ENCODE results near the gene TSPO. TPM values are rescaled to one million over a fixed set of nuclear protein-coding genes. Genes with fewer than 3 reads are reported as not detected.

The TSPO gene
- total RNA-seq, 2 experiments from 2014 or later, result 131 to 143 TPM

DNA sequence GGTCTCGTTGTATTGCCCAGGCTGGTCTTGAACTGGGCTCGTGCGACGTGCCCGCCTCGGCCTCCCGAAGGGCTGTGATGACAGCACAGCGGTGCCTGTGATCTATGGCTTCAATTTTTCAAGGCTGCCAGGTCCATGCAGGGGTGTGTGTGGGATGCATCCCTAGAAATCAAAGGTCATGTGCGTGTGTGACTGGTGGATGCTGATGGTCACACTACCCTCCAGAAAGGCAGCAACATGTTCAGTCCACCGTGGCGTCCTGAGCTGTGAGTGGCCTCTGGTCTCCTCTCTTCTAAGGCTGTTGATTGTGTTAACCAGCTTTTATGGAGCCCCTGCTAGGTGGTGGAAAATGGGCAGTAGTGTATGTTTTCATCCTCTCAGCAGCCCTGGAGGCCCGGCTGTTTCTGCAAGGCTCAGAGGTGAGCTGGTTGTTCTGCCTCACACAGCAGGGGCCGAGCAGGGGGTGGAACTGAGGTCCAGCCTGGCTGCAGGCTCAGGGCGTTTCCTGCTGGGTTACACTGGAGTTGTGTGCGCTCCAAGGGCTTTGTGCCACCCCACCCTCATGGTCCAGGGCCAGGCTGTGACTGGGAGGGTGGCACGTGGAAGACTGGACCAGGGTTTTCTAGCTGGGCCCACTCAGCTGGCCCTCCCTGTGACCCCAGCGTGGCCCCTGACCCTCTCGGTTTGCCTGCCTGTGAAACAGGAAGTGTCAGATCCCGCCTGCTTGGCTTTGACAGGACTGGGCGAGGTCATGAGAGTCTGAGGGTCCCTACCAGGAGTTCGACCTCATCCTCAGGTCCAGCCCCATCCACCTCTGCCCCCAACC, 33.1 kb upstream of the TSPO start:
- Mint-ChIP-seq H3K36me3 (no peaks in the 10 kb centered on the region), H3K27me3 (no peaks in the 10 kb centered on the region), H3K9me3 (no peaks in the 10 kb centered on the region), H3K4me3 (no peak overlapping the region), H3K4me1 (ENCODE audit: low read depth) (peaks cover 7% of the 10 kb centered on the region), H3K27ac (no peak overlapping the region)
- intact Hi-C loops (cut with micrococcal nuclease), result no loop called here
- ChIA-PET CTCF (no interaction called here), POLR2A (no interaction called here)
- no peak for DNase-seq

GRCh38 chr22:43118953-43119458, 32.4 kb upstream of the TSPO start:
- H3K4me3 Mint-ChIP-seq, result no peak overlapping the region
- POLR2A ChIA-PET, result no interaction called here
- intact Hi-C loops (cut with micrococcal nuclease), result no loop called here
- H3K9me3 Mint-ChIP-seq, result no peaks in the 10 kb centered on the region
- CTCF ChIA-PET, result no interaction called here
- no peak for DNase-seq
- no peak overlapping the region for H3K27ac Mint-ChIP-seq
- no peaks in the 10 kb centered on the region for H3K36me3 Mint-ChIP-seq
- H3K27me3 Mint-ChIP-seq, result no peaks in the 10 kb centered on the region
- H3K4me1 Mint-ChIP-seq (ENCODE audit: low read depth), result peaks cover 7% of the 10 kb centered on the region

DNA sequence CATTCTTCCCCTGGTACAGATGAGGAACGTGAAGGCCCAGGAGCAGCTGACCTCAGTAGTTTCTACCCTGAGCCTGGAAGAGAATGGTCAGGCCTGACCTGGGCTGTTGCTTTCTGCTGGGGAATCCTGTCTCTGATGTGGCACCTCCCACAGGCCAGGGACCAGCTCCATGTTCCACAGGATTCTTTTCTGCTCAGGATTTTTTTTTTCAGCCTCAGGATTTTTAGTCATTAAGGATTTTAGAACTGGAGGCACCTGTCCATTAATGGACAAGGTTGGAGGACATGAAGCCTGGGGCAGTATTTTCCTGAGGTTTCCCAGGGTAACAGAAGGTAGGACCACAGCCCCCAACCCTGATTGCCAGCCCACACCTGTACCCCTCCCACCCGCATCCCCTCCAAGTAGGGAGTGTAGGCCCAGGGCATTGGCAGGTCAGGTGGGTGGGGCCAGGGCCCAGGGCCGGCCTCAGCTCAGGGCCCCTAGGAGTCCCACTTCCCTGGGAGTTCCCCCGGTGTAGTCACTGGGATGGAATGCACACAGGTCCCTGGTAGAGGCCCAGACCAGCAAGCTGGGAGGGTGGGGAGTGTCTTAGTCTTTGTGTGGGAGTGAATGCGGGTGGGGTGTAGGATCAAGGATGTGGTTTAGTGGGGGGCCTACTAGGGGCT, 24.7 kb upstream of the TSPO start:
- H3K9me3 Mint-ChIP-seq, result no peaks in the 10 kb centered on the region
- H3K4me3 Mint-ChIP-seq, result no peak overlapping the region
- no peaks in the 10 kb centered on the region for H3K4me1 Mint-ChIP-seq (ENCODE audit: low read depth)
- no peaks in the 10 kb centered on the region for H3K27me3 Mint-ChIP-seq
- CTCF ChIA-PET, result no interaction called here
- no peak for DNase-seq
- POLR2A ChIA-PET, result no interaction called here
- no peak overlapping the region for H3K27ac Mint-ChIP-seq
- H3K36me3 Mint-ChIP-seq, result no peaks in the 10 kb centered on the region
- intact Hi-C loops (cut with micrococcal nuclease), result no loop called here

GRCh38 chr22:43127166-43127908, 24.0 kb upstream of the TSPO start:
- no peaks in the 10 kb centered on the region for H3K36me3 Mint-ChIP-seq
- POLR2A ChIA-PET, result no interaction called here
- CTCF ChIA-PET, result interaction anchor here (1.2 kb wide), 1 partner anchor 9 kb away, joined by 3 read pairs; no protein-coding TSS in a partner anchor

DNA sequence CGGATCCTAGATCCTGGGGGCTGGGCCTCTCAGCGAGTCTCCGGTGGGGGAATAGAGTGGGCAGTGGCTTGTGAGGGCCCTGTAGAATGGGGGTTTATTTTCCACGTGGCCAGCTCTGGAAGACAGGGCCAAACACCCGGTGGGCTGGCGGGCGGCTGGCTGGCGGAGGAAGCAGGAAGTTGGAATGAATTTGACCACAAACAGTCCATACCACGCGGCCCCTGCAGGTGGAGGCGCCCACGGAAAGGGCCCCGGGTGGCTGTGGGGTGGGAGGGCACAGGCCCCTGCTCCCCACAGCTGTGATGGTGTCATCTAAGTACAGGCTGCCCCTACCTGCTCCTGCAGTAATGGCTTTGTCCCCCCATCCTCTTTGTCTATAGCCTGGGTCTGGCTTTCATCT, 23.2 kb upstream of the TSPO start:
- CTCF ChIA-PET, result interaction anchor here (1.2 kb wide), 1 partner anchor 8 kb away, joined by 3 read pairs; no protein-coding TSS in a partner anchor
- H3K27me3 Mint-ChIP-seq, result no peaks in the 10 kb centered on the region

More at GRCh38 chr22:43127166-43127908, 24.0 kb upstream of the TSPO start:
- DNase-seq, result no peak
- no peak overlapping the region for H3K27ac Mint-ChIP-seq
- no peak overlapping the region for H3K4me3 Mint-ChIP-seq
- H3K27me3 Mint-ChIP-seq, result no peaks in the 10 kb centered on the region
- intact Hi-C loops (cut with micrococcal nuclease), result no loop called here
- no peaks in the 10 kb centered on the region for H3K9me3 Mint-ChIP-seq
- no peaks in the 10 kb centered on the region for H3K4me1 Mint-ChIP-seq (ENCODE audit: low read depth)

GRCh38 chr22:43128928-43129424, 22.4 kb upstream of the TSPO start:
- ChIA-PET CTCF (no interaction called here), POLR2A (no interaction called here)
- intact Hi-C loops (cut with micrococcal nuclease), result no loop called here
- no peak for DNase-seq
- Mint-ChIP-seq H3K36me3 (peaks cover 2% of the 10 kb centered on the region), H3K27me3 (no peaks in the 10 kb centered on the region), H3K4me3 (no peak overlapping the region), H3K9me3 (no peaks in the 10 kb centered on the region), H3K4me1 (ENCODE audit: low read depth) (no peaks in the 10 kb centered on the region), H3K27ac (no peak overlapping the region)

More for the DNA sequence above, 23.2 kb upstream of the TSPO start:
- intact Hi-C loops (cut with micrococcal nuclease), result no loop called here
- Mint-ChIP-seq H3K4me3 (no peak overlapping the region), H3K27ac (no peak overlapping the region), H3K36me3 (no peaks in the 10 kb centered on the region), H3K9me3 (no peaks in the 10 kb centered on the region), H3K4me1 (ENCODE audit: low read depth) (no peaks in the 10 kb centered on the region)
- no peak for DNase-seq
- POLR2A ChIA-PET, result no interaction called here

DNA sequence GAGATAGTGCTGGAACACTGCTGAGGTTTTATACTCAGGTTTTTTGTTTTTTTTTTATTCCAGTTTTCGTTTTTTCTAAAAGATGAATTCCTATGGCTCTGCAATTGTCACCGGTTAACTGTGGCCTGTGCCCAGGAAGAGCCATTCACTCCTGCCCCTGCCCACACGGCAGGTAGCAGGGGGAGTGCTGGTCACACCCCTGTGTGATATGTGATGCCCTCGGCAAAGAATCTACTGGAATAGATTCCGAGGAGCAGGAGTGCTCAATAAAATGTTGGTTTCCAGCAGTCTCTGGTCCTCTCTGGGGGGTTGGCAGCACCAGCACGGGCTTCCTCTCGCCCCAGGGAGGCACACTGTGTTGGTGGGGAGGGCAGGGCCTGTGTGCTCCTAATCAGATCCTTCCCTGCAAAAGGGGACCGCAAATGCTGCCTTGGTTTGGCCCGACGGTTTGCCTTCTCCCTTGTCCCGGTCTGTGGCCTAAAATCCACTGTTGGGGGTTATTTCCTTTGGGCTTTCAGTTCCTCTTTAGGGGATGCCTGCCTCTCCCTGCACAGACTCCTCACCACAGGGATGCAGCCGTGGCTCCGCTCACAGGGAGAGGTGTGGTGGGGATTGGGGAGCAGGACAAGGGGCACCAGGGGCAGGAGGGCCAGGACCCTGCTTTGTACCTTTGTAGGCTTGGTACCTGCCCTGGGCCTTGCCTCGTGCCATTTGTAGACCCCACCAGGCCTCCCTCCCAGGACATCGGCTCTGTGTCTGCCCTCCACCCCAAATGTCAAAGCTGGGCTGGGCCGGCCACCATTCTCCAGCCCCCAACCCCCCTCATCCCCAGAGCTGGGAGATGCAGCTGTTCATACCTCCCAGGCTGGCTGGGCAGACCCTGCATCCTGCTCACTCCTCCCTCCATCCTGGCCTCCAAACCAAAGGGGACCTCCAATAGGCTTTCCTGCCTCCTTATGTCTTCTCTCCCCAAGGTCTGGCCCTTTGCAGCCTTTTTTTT, 21.6 kb upstream of the TSPO start:
- CTCF ChIA-PET, result no interaction called here
- POLR2A ChIA-PET, result no interaction called here
- no peaks in the 10 kb centered on the region for H3K27me3 Mint-ChIP-seq
- H3K4me1 Mint-ChIP-seq (ENCODE audit: low read depth), result no peaks in the 10 kb centered on the region
- no peak for DNase-seq
- intact Hi-C loops (cut with micrococcal nuclease), result no loop called here
- no peaks in the 10 kb centered on the region for H3K9me3 Mint-ChIP-seq
- H3K4me3 Mint-ChIP-seq, result no peak overlapping the region
- no peak overlapping the region for H3K27ac Mint-ChIP-seq
- peaks cover 5% of the 10 kb centered on the region for H3K36me3 Mint-ChIP-seq

- H3K9me3 Mint-ChIP-seq, result no peaks in the 10 kb centered on the region
- CTCF ChIA-PET, result no interaction called here
- POLR2A ChIA-PET, result interaction anchor here (0.5 kb wide), 1 partner anchor 65 kb away, joined by 3 read pairs; no protein-coding TSS in a partner anchor
- H3K4me1 Mint-ChIP-seq (ENCODE audit: low read depth), result no peaks in the 10 kb centered on the region
- DNase-seq, result no peak
- intact Hi-C loops (cut with micrococcal nuclease), result no loop called here
- H3K27ac Mint-ChIP-seq, result no peak overlapping the region
- no peaks in the 10 kb centered on the region for H3K27me3 Mint-ChIP-seq
- no peak overlapping the region for H3K4me3 Mint-ChIP-seq
- H3K36me3 Mint-ChIP-seq, result peaks cover 11% of the 10 kb centered on the region
Observed at GRCh38 chr22:43131773-43132501, 19.4 kb upstream of the TSPO start.

DNA sequence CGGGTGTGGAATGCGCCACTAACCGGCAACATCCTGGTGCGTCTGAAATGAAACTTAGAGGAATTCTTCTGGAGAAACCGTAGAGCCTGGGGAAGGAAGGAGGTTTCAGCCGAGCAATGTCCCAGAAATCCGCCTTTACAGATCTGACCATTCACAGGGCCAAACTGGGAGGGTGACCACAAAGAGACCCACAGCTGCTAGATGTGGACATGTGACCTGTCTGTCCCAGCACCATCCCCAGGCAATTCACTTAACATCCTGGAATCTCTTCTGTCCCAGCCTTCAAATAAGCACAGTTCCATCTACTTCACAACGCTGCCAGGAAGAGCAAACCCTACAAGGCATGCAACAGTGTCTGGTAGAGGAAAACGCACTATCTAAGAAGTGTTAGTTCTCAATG, 18.0 kb upstream of the TSPO start:
- H3K4me3 Mint-ChIP-seq, result no peak overlapping the region
- no peak for DNase-seq
- POLR2A ChIA-PET, result no interaction called here
- no peak overlapping the region for H3K27ac Mint-ChIP-seq
- CTCF ChIA-PET, result no interaction called here
- peaks cover 15% of the 10 kb centered on the region for H3K36me3 Mint-ChIP-seq
- intact Hi-C loops (cut with micrococcal nuclease), result no loop called here
- H3K4me1 Mint-ChIP-seq (ENCODE audit: low read depth), result no peaks in the 10 kb centered on the region
- H3K27me3 Mint-ChIP-seq, result no peaks in the 10 kb centered on the region
- no peaks in the 10 kb centered on the region for H3K9me3 Mint-ChIP-seq

- POLR2A ChIA-PET, result no interaction called here
- no peaks in the 10 kb centered on the region for H3K4me1 Mint-ChIP-seq (ENCODE audit: low read depth)
- H3K9me3 Mint-ChIP-seq, result no peaks in the 10 kb centered on the region
- no peaks in the 10 kb centered on the region for H3K27me3 Mint-ChIP-seq
- no peak for DNase-seq
- CTCF ChIA-PET, result interaction anchor here (0.8 kb wide), 1 partner anchor 14 kb away, joined by 3 read pairs; no protein-coding TSS in a partner anchor
- H3K27ac Mint-ChIP-seq, result no peak overlapping the region
- H3K4me3 Mint-ChIP-seq, result no peak overlapping the region
- intact Hi-C loops (cut with micrococcal nuclease), result no loop called here
- H3K36me3 Mint-ChIP-seq, result peaks cover 19% of the 10 kb centered on the region
Observed at GRCh38 chr22:43134553-43134952, 16.8 kb upstream of the TSPO start.

DNA sequence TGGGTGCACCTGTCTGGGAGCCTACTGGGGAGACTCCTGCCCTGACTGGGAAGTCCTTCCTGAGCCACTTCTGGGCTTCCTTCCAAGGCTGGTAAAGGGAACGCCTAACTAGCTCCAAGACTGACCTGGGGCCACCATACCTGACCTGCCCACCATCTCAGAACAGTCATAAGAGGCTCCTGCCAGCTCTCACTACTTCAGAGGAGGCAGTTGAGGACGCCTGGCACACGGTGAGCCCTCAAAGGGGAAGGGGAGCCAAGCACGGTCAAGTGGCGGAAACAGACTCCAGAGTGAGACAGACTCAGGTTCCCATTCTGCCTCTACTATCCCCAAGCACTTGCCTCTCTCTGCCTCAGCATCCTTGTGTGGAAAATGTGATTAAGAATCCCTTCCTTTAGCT, 15.8 kb upstream of the TSPO start:
- no peaks in the 10 kb centered on the region for H3K9me3 Mint-ChIP-seq
- CTCF ChIA-PET, result interaction anchor here (1.1 kb wide), 1 partner anchor 26 kb away, joined by 3 read pairs; no protein-coding TSS in a partner anchor
- POLR2A ChIA-PET, result interaction anchor here (0.6 kb wide), 1 partner anchor 30 kb away, joined by 3 read pairs; no protein-coding TSS in a partner anchor
- H3K36me3 Mint-ChIP-seq, result peaks cover 24% of the 10 kb centered on the region
- no peaks in the 10 kb centered on the region for H3K4me1 Mint-ChIP-seq (ENCODE audit: low read depth)
- H3K27ac Mint-ChIP-seq, result no peak overlapping the region
- intact Hi-C loops (cut with micrococcal nuclease), result no loop called here
- no peak overlapping the region for H3K4me3 Mint-ChIP-seq
- DNase-seq, result no peak
- H3K27me3 Mint-ChIP-seq, result no peaks in the 10 kb centered on the region

All from activated CD4-positive, alpha-beta memory T cell treated with anti-CD3 and anti-CD28 coated beads for 36 hours (primary cell).